AG04449 (cell line): Measurements from ENCODE around the gene PLXNC1.
"Not testable (repeated sequence)": the region's sequence is repeated elsewhere in the genome, so short reads cannot be mapped to it uniquely, and the experiment has no call there.

Source experiments
- CTCF ChIA-PET: fragments of 350-600 bp; formaldehyde crosslinking; extraction: SDS; loops from one replicate; lab custom pipeline; 2021; ENCODE audit warnings: antibody characterized with exemption; lab: Yijun Ruan, JAX
- POLR2A ChIA-PET: fragments of 400-600, 350-600 bp; formaldehyde crosslinking; extraction: SDS; loops from one replicate; lab custom pipeline; 2020; ENCODE audit warnings: antibody characterized with exemption, inconsistent platforms; lab: Yijun Ruan, JAX
- DNase-seq: peaks from one replicate; pipeline ENCODE4 v3.0.0-alpha.2; 2010; ENCODE audit warnings: low read depth, low spot score
- H3K4me3 ChIP-seq: 2 replicates; pipeline ENCODE4 v1.5.1; 2011; ENCODE audit warnings: low read depth, mild to moderate bottlenecking, control low read depth, low read length
- CTCF ChIP-seq: IDR thresholded peaks from one replicate; pipeline ENCODE4 v1.5.1; 2011; ENCODE audit warnings: mild to moderate bottlenecking, moderate library complexity, low read length, control low read depth, inconsistent platforms; ENCODE audit not compliant: insufficient read depth; ENCODE audit errors: missing control alignments

The PLXNC1 gene

GRCh38 chr12:94305130-94305957 is 157.0 kb downstream of the PLXNC1 start:
- no peak for DNase-seq
- ChIA-PET POLR2A (no interaction called here), CTCF (interaction anchor here (1.2 to 1.7 kb wide), 2 partner anchors 13 to 39 kb away, joined by 3 read pairs; no protein-coding TSS in a partner anchor)
- H3K4me3 ChIP-seq = no peak overlapping the region
- no peak for TF ChIP-seq CTCF

DNA sequence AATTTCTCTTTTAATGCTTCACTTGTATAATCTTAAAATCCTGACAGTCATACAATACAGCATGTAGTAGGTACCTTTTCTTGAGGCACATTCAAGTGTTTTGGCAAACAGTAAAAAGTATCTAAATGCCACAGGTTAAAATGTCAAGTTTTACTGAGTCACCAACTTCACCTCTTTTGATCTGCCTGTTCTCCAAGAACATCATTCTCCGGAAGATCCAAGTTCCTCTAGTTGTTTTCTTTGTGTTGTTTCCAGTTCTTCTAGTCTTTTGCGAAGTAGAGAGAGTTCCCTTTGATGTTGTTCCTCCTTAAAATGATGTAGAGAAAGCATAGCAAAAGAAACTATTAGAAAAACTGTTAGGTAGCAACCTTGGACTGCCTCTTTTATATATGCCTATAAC is 160.2 kb downstream of the PLXNC1 start:
- no peak for DNase-seq
- TF ChIP-seq CTCF = no peak
- CTCF ChIA-PET = no interaction called here
- H3K4me3 ChIP-seq = no peak overlapping the region
- POLR2A ChIA-PET = no interaction called here

- ChIA-PET CTCF (no interaction called here), POLR2A (no interaction called here)
- TF ChIP-seq CTCF = no peak
- DNase-seq = no peak
- H3K4me3 ChIP-seq = no peak overlapping the region
Measured at GRCh38 chr12:94309373-94309772, 161.0 kb downstream of the PLXNC1 start.

- TF ChIP-seq CTCF = no peak
- ChIA-PET POLR2A (no interaction called here), CTCF (no interaction called here)
- DNase-seq = no peak
- no peak overlapping the region for H3K4me3 ChIP-seq
Measured at GRCh38 chr12:94312378-94312777, 164.0 kb downstream of the PLXNC1 start.

DNA sequence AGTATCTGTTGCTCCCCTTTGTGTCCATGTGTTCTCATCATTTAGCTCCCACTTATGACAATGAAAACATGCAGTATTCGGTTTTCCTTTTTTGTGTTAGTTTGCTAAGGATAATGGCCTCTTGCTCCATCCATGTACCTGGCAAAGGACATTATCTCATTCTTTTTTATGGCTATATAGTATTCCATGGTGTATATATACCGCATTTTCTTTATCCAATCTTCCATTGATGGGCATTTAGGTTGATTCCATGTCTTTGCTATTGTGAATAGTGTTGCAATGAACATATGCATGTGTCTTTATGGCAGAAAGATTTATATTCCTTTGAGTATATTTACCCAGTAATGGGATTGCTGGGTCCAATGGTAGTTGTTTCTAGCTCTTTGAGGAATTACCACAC is 168.2 kb downstream of the PLXNC1 start:
- DNase-seq, CTCF ChIA-PET, POLR2A ChIA-PET, H3K4me3 ChIP-seq: not testable (repeated sequence)

DNA sequence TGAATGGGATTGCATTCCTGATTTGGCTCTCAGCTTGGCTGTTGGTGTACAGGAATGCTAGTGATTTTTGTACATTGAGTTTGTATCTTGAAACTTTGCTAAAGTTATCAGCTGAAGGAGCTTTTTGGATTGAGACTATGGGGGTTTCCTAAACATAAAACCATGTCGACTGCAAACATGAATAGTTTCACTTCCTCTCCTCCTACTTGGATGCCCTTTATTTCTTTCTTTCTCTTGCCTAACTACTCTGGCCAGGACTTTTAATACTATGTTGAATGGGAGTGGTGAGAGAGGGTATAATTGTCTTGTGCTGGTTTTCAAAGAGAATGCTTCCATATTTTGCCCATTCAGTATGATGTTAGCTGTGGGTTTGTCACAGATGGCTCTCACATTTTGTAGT is 169.8 kb downstream of the PLXNC1 start:
- DNase-seq = no peak
- no peak for TF ChIP-seq CTCF
- ChIA-PET POLR2A (no interaction called here), CTCF (interaction anchor here (1.2 kb wide), 1 partner anchor 217 kb away, joined by 3 read pairs; no protein-coding TSS in a partner anchor)
- no peak overlapping the region for H3K4me3 ChIP-seq

GRCh38 chr12:94320109-94320508 is 171.7 kb downstream of the PLXNC1 start:
- ChIA-PET POLR2A (no interaction called here), CTCF (no interaction called here)
- no peak overlapping the region for H3K4me3 ChIP-seq
- DNase-seq = no peak
- no peak for TF ChIP-seq CTCF
